CD4-positive, alpha-beta T cell (primary cell): Measurements from ENCODE around the gene MOXD1. TPM values are rescaled to one million over a fixed set of nuclear protein-coding genes. Genes with fewer than 3 reads are reported as not detected.

Source experiments
- ATAC-seq: fragments of 200-7000 bp; cut with Tn5 transposase; one replicate; pipeline ENCODE4 v1.10.0; 2022; ENCODE audit warnings: mild to moderate bottlenecking; ENCODE audit not compliant: poor library complexity
- CTCF ChIA-PET: fragments of 350-600 bp; sonication (Branson Sonifier 250); formaldehyde crosslinking; loops from one replicate; lab custom pipeline; 2021; ENCODE audit warnings: antibody characterized with exemption, inconsistent platforms; lab: Charles Lee
- POLR2A ChIA-PET: fragments of 350-600 bp; sonication (Branson Sonifier 250); formaldehyde crosslinking; loops from one replicate; lab custom pipeline; 2021; ENCODE audit warnings: antibody characterized with exemption, inconsistent platforms; lab: Charles Lee
- DNase-seq, 14 experiments: peaks; one replicate each; pipeline ENCODE4 v3.0.0-alpha.2; 2013 to 2020; ENCODE audit warnings: mixed read lengths in 2 of 14
- H3K27ac ChIP-seq, 2 donors: one replicate each; pipeline versions ENCODE4 v1.5.1 to v1.7.0; 2013; ENCODE audit warnings: low read length in 2 of 2, low read depth in 1 of 2, mild to moderate bottlenecking in 1 of 2
- H3K27me3 ChIP-seq, 2 experiments: 1 replicate in 1 of 2; 2 replicates in 1 of 2; pipeline versions ENCODE4 v1.6.1 to v1.7.0; 2013; ENCODE audit warnings: low read length in 2 of 2, control low read depth in 1 of 2, mild to moderate bottlenecking in 1 of 2, moderate library complexity in 1 of 2; ENCODE audit not compliant: insufficient read depth in 2 of 2, control insufficient read depth in 1 of 2
- H3K36me3 ChIP-seq: one replicate; pipeline ENCODE4 v1.6.1; 2013; ENCODE audit warnings: low read length, control low read depth; ENCODE audit not compliant: insufficient read depth
- H3K4me1 ChIP-seq: one replicate; pipeline ENCODE4 v1.6.1; 2013; ENCODE audit warnings: low read length, control low read depth; ENCODE audit not compliant: insufficient read depth
- H3K4me3 ChIP-seq: one replicate; pipeline ENCODE4 v1.5.1; 2013; ENCODE audit warnings: mild to moderate bottlenecking, low read length, moderate library complexity
- H3K9me3 ChIP-seq, 2 experiments: 1 replicate in 1 of 2; 2 replicates in 1 of 2; pipeline versions ENCODE4 v1.6.1 to v1.7.0; 2013; ENCODE audit warnings: low read length in 2 of 2, mild to moderate bottlenecking in 2 of 2, control low read depth in 1 of 2, moderate library complexity in 1 of 2; ENCODE audit not compliant: control insufficient read depth in 1 of 2, insufficient read depth in 1 of 2
- H3K27ac Mint-ChIP-seq: one replicate; pipeline ENCODE4 v1.8.0; 2020; ENCODE audit warnings: mixed read lengths
- H3K27me3 Mint-ChIP-seq: one replicate; pipeline ENCODE4 v1.8.0; 2021; ENCODE audit warnings: mixed read lengths
- H3K36me3 Mint-ChIP-seq: one replicate; pipeline ENCODE4 v1.8.0; 2021; ENCODE audit warnings: low read depth, mixed read lengths
- H3K4me1 Mint-ChIP-seq: one replicate; pipeline ENCODE4 v1.8.0; 2021; ENCODE audit warnings: low read depth, mixed read lengths
- H3K4me3 Mint-ChIP-seq: one replicate; pipeline ENCODE4 v1.8.0; 2020; ENCODE audit warnings: mild to moderate bottlenecking, mixed read lengths
- H3K9me3 Mint-ChIP-seq: one replicate; pipeline ENCODE4 v1.8.0; 2020; ENCODE audit warnings: mixed read lengths
- CTCF ChIP-seq: fragments of 200-600 bp; IDR thresholded peaks from one replicate; pipeline ENCODE4 v1.8.0; 2022; ENCODE audit warnings: antibody characterized with exemption, mild to moderate bottlenecking
- intact Hi-C, 2 experiments: fragments of 100-400 bp; cut with DNase I in 1 of 2; cut with micrococcal nuclease in 1 of 2; formaldehyde crosslinking; loops; one replicate each; pipeline versions ENCODE4 v1.15.1 to v1.9.0; 2023 to 2025; cut with DNase I, micrococcal nuclease
- total RNA-seq, 174 experiments: library from RNA in 2 of 174; stranded (reverse) in 2 of 174; gene quantifications; one replicate each; pipeline ENCODE4 v1.2.3 and lab custom pipeline; 2021 to 2026

The MOXD1 gene
- total RNA-seq, 2 experiments from 2014 or later: not detected

- Histone ChIP-seq H3K36me3 (no peaks in the 10 kb centered on the region), H3K4me1 (no peaks in the 10 kb centered on the region), H3K27me3 (peaks cover 6 to 24% of the 10 kb centered on the region in 2 experiments), H3K4me3 (no peak overlapping the region), H3K9me3 (peaks cover 4 to 9% of the 10 kb centered on the region in 2 experiments), H3K27ac (no peak overlapping the region)
- TF ChIP-seq CTCF: no peak
- DNase-seq (no peak), ATAC-seq (no peak)
- H3K27me3 Mint-ChIP-seq: peaks cover 44% of the 10 kb centered on the region
- peaks cover 1% of the 10 kb centered on the region for H3K4me1 Mint-ChIP-seq
- POLR2A ChIA-PET: no interaction called here
- H3K36me3 Mint-ChIP-seq: no peaks in the 10 kb centered on the region
- no peak overlapping the region for H3K4me3 Mint-ChIP-seq
- H3K27ac Mint-ChIP-seq: no peak overlapping the region
- CTCF ChIA-PET: no interaction called here
- intact Hi-C loops: no loop called here
- H3K9me3 Mint-ChIP-seq: peaks cover 18% of the 10 kb centered on the region
These were observed 6.2 kb downstream of the MOXD1 start for GRCh38 chr6:132395015-132395597.

GRCh38 chr6:132392792-132393191 lies 8.5 kb downstream of the MOXD1 start:
- no peak for ATAC-seq
- Mint-ChIP-seq H3K9me3 (peaks cover 18% of the 10 kb centered on the region), H3K4me3 (no peak overlapping the region), H3K36me3 (no peaks in the 10 kb centered on the region), H3K4me1 (no peaks in the 10 kb centered on the region), H3K27me3 (peaks cover 34% of the 10 kb centered on the region), H3K27ac (no peak overlapping the region)
- H3K27ac ChIP-seq: no peak overlapping the region
- DNase-seq: peak in 1 of 14 experiments; percentile 6
- H3K4me1 ChIP-seq: no peaks in the 10 kb centered on the region
- intact Hi-C loops: no loop called here
- no peak for TF ChIP-seq CTCF
- peaks cover 4 to 9% of the 10 kb centered on the region in 2 experiments for H3K9me3 ChIP-seq
- H3K36me3 ChIP-seq: no peaks in the 10 kb centered on the region
- POLR2A ChIA-PET: no interaction called here
- H3K4me3 ChIP-seq: no peak overlapping the region
- peaks cover 2 to 6% of the 10 kb centered on the region in 2 experiments for H3K27me3 ChIP-seq
- CTCF ChIA-PET: no interaction called here

- Mint-ChIP-seq H3K4me3 (no peak overlapping the region), H3K27me3 (peaks cover 29% of the 10 kb centered on the region), H3K27ac (no peak overlapping the region), H3K9me3 (peaks cover 18% of the 10 kb centered on the region), H3K4me1 (no peaks in the 10 kb centered on the region), H3K36me3 (no peaks in the 10 kb centered on the region)
- H3K36me3 ChIP-seq: no peaks in the 10 kb centered on the region
- no peak for TF ChIP-seq CTCF
- intact Hi-C loops: no loop called here
- ChIA-PET CTCF (no interaction called here), POLR2A (no interaction called here)
- no peaks in the 10 kb centered on the region for H3K4me1 ChIP-seq
- H3K4me3 ChIP-seq: no peak overlapping the region
- H3K27ac ChIP-seq: no peak overlapping the region
- ATAC-seq (no peak), DNase-seq (no peak)
- H3K27me3 ChIP-seq: peaks cover 2 to 5% of the 10 kb centered on the region in 2 experiments
- H3K9me3 ChIP-seq: peaks cover 4 to 9% of the 10 kb centered on the region in 2 experiments
These were observed 9.0 kb downstream of the MOXD1 start for GRCh38 chr6:132392270-132392646.
